ENCODE measurements around the gene PIK3CD.

GRCh38 chr1:9732123-9732971 lies 80.8 kb downstream of the PIK3CD start:
- TF ChIP-seq, protein P1, sequence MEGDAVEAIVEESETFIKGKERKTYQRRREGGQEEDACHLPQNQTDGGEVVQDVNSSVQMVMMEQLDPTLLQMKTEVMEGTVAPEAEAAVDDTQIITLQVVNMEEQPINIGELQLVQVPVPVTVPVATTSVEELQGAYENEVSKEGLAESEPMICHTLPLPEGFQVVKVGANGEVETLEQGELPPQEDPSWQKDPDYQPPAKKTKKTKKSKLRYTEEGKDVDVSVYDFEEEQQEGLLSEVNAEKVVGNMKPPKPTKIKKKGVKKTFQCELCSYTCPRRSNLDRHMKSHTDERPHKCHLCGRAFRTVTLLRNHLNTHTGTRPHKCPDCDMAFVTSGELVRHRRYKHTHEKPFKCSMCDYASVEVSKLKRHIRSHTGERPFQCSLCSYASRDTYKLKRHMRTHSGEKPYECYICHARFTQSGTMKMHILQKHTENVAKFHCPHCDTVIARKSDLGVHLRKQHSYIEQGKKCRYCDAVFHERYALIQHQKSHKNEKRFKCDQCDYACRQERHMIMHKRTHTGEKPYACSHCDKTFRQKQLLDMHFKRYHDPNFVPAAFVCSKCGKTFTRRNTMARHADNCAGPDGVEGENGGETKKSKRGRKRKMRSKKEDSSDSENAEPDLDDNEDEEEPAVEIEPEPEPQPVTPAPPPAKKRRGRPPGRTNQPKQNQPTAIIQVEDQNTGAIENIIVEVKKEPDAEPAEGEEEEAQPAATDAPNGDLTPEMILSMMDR (conservative IDR thresholded peaks at IDR 0.05; ENCODE audit: low read length): no peak
- no peak for TF ChIP-seq EZH2phosphoT487 (IDR thresholded peaks at IDR 0.05; ENCODE audit: borderline replicate concordance, low read depth, low read length)
